ENCODE measurements around the gene RAB4A. TPM values are rescaled to one million over a fixed set of nuclear protein-coding genes. Genes with fewer than 3 reads are reported as not detected.

The RAB4A gene
- polyA plus RNA-seq, 3 donors = 22.3 to 34.8 (median 34.5) TPM

DNA sequence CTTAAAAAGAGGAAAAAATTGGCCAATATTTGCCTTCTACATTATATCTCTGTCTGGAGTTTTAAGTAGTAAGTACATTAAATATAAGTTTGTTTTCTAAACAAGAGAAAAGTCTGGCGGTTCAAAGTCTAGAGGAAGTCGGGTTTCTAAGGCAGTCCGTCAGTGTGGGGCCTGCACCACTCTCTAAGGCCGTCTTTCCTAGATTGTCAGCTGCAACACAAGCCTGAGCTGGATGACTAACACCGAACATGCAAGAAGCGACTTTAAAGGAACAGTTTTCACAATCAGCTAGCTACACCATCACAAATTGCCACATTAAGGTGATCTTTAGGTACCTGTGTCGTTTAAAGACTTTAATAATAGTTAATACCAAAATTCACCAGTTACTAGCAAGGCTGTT lies 52.3 kb downstream of the RAB4A start:
- peak overlapping the region in 2 of 7 donors; percentile 8 to 42 for H3K27ac Mint-ChIP-seq
- Histone ChIP-seq H3K36me3 (replicated peaks in 1 of 2; ENCODE audit: control insufficient read depth in 1 of 2, insufficient read depth in 2 of 2, low read length in 2 of 2) (peaks cover 55 to 81% of the 10 kb centered on the region in 2 donors), H3K9me3 (replicated peaks in 1 of 2; ENCODE audit: control insufficient read depth in 1 of 2, insufficient read depth in 1 of 2, low read length in 2 of 2) (no peaks in the 10 kb centered on the region), H2AFZ (ENCODE audit: insufficient read depth, low read depth, low read length, poor library complexity, severe bottlenecking) (no peak overlapping the region), H3K79me2 (ENCODE audit: insufficient read depth, low read length) (peaks cover 34% of the 10 kb centered on the region), H4K20me1 (ENCODE audit: insufficient read depth, low read length) (no peaks in the 10 kb centered on the region), H3K27me3 (ENCODE audit: control insufficient read depth in 2 of 2, insufficient read depth in 2 of 2, low read length in 2 of 2) (no peaks in the 10 kb centered on the region), H3K4me2 (replicated peaks; ENCODE audit: extremely low read depth, low read length, poor library complexity, severe bottlenecking) (no peak overlapping the region), H3K4me1 (ENCODE audit: control insufficient read depth in 1 of 2, insufficient read depth in 2 of 2, low read length in 2 of 2) (peaks cover 0 to 20% of the 10 kb centered on the region in 2 donors), H3K27ac (ENCODE audit: low read depth in 1 of 2, low read length in 2 of 2) (no peak overlapping the region), H3K4me3 (replicated peaks in 1 of 3; ENCODE audit: low read depth in 2 of 3, low read length in 3 of 3) (no peak overlapping the region), H3K9ac (ENCODE audit: insufficient read depth, low read length, poor library complexity, severe bottlenecking) (no peak overlapping the region)
- H3K36me3 Mint-ChIP-seq = peaks cover 69 to 83% of the 10 kb centered on the region in 2 donors
- H3K4me3 Mint-ChIP-seq = no peak overlapping the region
- WGBS (ENCODE audit: insufficient coverage) = 90% methylated on average over 4 of the region's 7 CpGs
- H3K9me3 Mint-ChIP-seq = no peaks in the 10 kb centered on the region
- peaks cover 7% of the 10 kb centered on the region for H3K4me1 Mint-ChIP-seq
- intact Hi-C loops (cut with micrococcal nuclease) = no loop called here
- peaks cover 0 to 1% (median 0%) of the 10 kb centered on the region in 3 donors for H3K27me3 Mint-ChIP-seq (ENCODE audit: low read depth in 3 of 3)
- DNase-seq = no peak
- TF ChIP-seq, protein P1, sequence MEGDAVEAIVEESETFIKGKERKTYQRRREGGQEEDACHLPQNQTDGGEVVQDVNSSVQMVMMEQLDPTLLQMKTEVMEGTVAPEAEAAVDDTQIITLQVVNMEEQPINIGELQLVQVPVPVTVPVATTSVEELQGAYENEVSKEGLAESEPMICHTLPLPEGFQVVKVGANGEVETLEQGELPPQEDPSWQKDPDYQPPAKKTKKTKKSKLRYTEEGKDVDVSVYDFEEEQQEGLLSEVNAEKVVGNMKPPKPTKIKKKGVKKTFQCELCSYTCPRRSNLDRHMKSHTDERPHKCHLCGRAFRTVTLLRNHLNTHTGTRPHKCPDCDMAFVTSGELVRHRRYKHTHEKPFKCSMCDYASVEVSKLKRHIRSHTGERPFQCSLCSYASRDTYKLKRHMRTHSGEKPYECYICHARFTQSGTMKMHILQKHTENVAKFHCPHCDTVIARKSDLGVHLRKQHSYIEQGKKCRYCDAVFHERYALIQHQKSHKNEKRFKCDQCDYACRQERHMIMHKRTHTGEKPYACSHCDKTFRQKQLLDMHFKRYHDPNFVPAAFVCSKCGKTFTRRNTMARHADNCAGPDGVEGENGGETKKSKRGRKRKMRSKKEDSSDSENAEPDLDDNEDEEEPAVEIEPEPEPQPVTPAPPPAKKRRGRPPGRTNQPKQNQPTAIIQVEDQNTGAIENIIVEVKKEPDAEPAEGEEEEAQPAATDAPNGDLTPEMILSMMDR (IDR thresholded peaks at IDR 0.05) = no peak

DNA sequence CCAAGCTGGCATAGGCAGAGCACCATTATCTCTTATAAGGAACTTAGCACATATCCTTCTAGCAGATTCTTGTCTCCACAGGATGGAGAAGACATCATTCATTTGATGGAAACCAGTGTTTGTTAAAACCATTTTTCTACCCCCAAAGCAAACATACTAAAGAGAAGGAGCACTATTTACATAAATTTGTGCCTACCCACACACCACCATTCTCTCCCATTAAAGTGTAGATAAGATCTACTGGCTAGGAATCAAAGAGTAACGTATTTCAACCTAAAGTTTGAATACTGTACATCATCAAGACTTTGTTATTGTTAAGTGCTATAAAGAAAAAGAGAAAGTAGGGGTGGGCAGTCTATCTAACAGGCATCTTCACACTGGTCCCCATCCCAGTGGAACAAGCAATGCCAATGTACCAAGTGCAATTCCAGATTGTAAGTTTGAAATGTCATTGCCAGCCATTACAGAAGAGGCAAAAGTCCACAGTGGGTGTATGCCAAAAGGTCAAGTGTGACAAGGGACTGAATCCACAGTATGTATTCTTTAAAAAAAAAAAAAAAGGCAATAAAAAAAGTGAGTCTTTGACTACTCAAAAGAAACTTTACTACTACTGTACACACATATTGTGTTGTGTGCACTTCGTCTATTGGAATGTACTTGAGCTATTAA lies 53.1 kb downstream of the RAB4A start:
- Mint-ChIP-seq H3K9me3 (no peaks in the 10 kb centered on the region), H3K4me3 (no peak overlapping the region), H3K27me3 (ENCODE audit: low read depth in 3 of 3) (no peaks in the 10 kb centered on the region), H3K4me1 (peaks cover 10% of the 10 kb centered on the region), H3K36me3 (peaks cover 69 to 78% of the 10 kb centered on the region in 2 donors), H3K27ac (peak overlapping the region in 1 of 7 donors; percentile 7)
- peak overlapping the region in 1 of 2 donors; percentile 76 for H3K27ac ChIP-seq (ENCODE audit: low read depth in 1 of 2, low read length in 2 of 2)
- TF ChIP-seq, protein P1 (IDR thresholded peaks at IDR 0.05) = no peak
- H3K4me3 ChIP-seq (replicated peaks in 1 of 3; ENCODE audit: low read depth in 2 of 3, low read length in 3 of 3) = no peak overlapping the region
- H3K9ac ChIP-seq (ENCODE audit: insufficient read depth, low read length, poor library complexity, severe bottlenecking) = no peak overlapping the region
- H4K20me1 ChIP-seq (ENCODE audit: insufficient read depth, low read length) = no peaks in the 10 kb centered on the region
- no CpG with 5 or more reads among the region's 2 CpGs for WGBS (ENCODE audit: insufficient coverage)
- no peak overlapping the region for H2AFZ ChIP-seq (ENCODE audit: insufficient read depth, low read depth, low read length, poor library complexity, severe bottlenecking)
- H3K27me3 ChIP-seq (ENCODE audit: control insufficient read depth in 2 of 2, insufficient read depth in 2 of 2, low read length in 2 of 2) = no peaks in the 10 kb centered on the region
- no peak overlapping the region for H3K4me2 ChIP-seq (replicated peaks; ENCODE audit: extremely low read depth, low read length, poor library complexity, severe bottlenecking)
- intact Hi-C loops (cut with micrococcal nuclease) = no loop called here
- H3K4me1 ChIP-seq (ENCODE audit: control insufficient read depth in 1 of 2, insufficient read depth in 2 of 2, low read length in 2 of 2) = peaks cover 0 to 20% of the 10 kb centered on the region in 2 donors
- peaks cover 57 to 81% of the 10 kb centered on the region in 2 donors for H3K36me3 ChIP-seq (replicated peaks in 1 of 2; ENCODE audit: control insufficient read depth in 1 of 2, insufficient read depth in 2 of 2, low read length in 2 of 2)
- peaks cover 40% of the 10 kb centered on the region for H3K79me2 ChIP-seq (ENCODE audit: insufficient read depth, low read length)
- DNase-seq = no peak
- H3K9me3 ChIP-seq (replicated peaks in 1 of 2; ENCODE audit: control insufficient read depth in 1 of 2, insufficient read depth in 1 of 2, low read length in 2 of 2) = no peaks in the 10 kb centered on the region

Data from CD14-positive monocyte (primary cell).